IMR-90 (cell line): Measurements from ENCODE around the gene TNFRSF14.

Experiments used
- CTCF ChIP-seq: conservative IDR thresholded peaks from 2 replicates; pipeline ENCODE4 v1.5.1; 2012; ENCODE audit warnings: mild to moderate bottlenecking, low read depth, low read length, improper control_type of control experiment
- MAFK ChIP-seq: IDR thresholded peaks from 2 replicates; pipeline ENCODE4 v1.6.1; 2012; ENCODE audit warnings: low read depth, low read length, improper control_type of control experiment
- POLR2A ChIP-seq: IDR thresholded peaks from 2 replicates; pipeline ENCODE4 v1.6.1; 2012; ENCODE audit warnings: mild to moderate bottlenecking, low read depth, low read length
- RAD21 ChIP-seq: IDR thresholded peaks from 2 replicates; pipeline ENCODE4 v1.6.1; 2012; ENCODE audit warnings: low read length, improper control_type of control experiment
- SMC3 ChIP-seq: fragments of 150-350 bp; IDR thresholded peaks from 2 replicates; pipeline ENCODE4 v1.6.1; 2016; ENCODE audit warnings: low read depth, mild to moderate bottlenecking, antibody characterized with exemption, low read length, moderate library complexity

- TF ChIP-seq CTCF: no peak
- no peak for TF ChIP-seq SMC3
- no peak for TF ChIP-seq RAD21
- no peak for TF ChIP-seq POLR2A
- TF ChIP-seq MAFK: no peak
Measured at GRCh38 chr1:2588661-2589430, 32.7 kb downstream of the TNFRSF14 start.
